Stimulated activated CD4-positive, alpha-beta T cell treated with anti-CD3 and anti-CD28 coated beads, Interleukin-2, amount 100 ng/mL, for 48 hours (primary cell): ENCODE measurements around the gene USP9Y.
A peak's percentile ranks its signal among the peaks of the same experiment; 100 is the strongest.
"Not testable (repeated sequence)": the region's sequence is repeated elsewhere in the genome, so short reads cannot be mapped to it uniquely, and the experiment has no call there.

ENCODE experiments used
- DNase-seq, 2 donors: peaks; one replicate each; pipeline ENCODE4 v3.0.0-alpha.2; 2020

USP9Y gene, protein sequence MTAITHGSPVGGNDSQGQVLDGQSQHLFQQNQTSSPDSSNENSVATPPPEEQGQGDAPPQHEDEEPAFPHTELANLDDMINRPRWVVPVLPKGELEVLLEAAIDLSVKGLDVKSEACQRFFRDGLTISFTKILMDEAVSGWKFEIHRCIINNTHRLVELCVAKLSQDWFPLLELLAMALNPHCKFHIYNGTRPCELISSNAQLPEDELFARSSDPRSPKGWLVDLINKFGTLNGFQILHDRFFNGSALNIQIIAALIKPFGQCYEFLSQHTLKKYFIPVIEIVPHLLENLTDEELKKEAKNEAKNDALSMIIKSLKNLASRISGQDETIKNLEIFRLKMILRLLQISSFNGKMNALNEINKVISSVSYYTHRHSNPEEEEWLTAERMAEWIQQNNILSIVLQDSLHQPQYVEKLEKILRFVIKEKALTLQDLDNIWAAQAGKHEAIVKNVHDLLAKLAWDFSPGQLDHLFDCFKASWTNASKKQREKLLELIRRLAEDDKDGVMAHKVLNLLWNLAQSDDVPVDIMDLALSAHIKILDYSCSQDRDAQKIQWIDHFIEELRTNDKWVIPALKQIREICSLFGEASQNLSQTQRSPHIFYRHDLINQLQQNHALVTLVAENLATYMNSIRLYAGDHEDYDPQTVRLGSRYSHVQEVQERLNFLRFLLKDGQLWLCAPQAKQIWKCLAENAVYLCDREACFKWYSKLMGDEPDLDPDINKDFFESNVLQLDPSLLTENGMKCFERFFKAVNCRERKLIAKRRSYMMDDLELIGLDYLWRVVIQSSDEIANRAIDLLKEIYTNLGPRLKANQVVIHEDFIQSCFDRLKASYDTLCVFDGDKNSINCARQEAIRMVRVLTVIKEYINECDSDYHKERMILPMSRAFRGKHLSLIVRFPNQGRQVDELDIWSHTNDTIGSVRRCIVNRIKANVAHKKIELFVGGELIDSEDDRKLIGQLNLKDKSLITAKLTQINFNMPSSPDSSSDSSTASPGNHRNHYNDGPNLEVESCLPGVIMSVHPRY (N-terminal part only)

DNA sequence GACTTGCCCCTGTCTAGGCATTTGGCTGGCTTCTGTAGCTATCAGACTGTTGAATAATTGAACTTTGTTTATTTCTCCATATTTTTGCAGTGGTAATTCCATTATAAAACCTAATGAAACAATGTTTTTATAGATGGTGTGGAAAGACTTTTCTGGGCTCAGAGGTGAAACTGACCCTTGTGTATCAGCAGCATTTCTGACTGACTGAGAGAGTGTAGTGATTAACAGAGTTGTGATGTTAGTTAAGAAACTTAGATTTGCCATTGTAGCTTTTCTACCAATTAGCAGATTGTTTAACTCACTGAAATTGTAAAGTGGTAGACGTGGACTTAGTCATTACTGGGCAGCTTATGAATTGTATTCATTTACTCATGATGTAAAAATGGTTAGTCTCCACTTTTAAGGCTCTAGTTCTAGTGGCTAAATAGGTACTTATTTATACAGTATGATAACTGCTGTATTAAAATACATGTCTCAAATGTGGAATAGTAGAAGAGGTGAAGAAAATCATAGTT, at the start of gene USP9Y:
Gene USP9Y, plus strand, starts transcription at position 51 of the 515 bp plus-strand sequence. CDS start 8,217 bp downstream, outside the sequence.
- DNase-seq, result no peak

DNA sequence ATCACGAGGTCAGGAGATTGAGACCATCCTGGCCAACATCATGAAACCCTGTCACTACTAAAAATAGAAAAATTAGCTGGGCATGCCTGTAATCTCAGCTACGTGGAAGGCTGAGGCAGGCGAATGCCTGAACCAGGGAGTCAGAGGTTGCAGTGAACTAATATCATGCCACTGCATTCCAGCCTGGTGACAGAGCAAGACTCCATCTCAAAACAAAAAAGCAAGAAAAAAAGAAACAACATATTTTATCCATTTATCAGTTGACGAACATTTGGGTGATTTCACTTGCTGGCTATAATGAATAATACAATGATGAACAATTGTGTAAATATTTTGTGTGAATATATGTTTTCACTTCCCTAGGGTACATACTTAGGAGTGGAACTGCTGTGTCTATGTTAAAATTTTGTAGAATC, 49.4 kb upstream of the USP9Y start:
- DNase-seq, result no peak

DNA sequence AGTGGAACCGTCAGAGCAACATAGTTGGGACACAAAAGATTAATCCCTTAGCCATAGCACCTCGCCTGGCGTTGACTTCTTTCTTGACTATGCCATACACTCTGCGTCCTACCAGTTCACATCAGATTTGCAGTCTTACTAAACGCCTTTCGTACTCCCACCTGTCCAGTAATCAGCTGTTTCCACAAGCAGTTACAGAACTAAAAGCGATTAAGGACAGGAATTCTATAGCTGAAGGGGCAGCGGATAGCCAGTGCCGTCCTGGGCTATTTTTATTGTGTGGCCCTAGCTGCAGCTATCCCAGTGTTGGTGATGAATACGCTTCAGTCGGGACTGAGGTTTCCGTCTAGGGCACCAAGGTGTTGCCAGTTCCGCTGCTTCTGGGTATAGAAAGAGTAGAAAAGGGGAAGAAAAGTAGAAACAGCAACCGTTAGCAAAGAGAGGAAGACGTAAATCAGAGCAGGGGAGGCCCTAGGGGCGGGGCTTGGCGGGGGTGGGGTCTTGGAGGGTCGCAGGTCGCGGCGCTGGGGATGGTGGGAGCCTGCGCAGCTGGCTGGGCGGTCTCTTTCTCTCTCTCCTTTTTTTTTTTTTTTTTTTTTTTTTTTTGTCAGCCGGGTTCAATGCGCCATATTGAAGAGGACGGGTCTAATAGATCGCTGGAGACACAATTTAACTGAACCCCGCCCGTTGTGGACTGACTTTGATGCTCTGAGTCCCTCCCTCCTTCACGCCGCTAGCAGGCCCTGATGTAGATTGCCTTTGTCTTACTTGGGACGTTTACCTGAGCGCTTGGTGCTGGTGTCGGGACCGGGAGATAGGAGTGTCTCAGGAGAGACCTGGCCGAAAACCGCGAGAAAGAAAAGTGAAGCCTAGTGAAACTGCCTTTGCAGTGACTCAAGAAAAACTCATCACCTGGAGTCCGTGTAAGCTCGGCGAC, 39.0 kb upstream of the USP9Y start:
- DNase-seq, result peak in 1 of 2 donors; percentile 52

DNA sequence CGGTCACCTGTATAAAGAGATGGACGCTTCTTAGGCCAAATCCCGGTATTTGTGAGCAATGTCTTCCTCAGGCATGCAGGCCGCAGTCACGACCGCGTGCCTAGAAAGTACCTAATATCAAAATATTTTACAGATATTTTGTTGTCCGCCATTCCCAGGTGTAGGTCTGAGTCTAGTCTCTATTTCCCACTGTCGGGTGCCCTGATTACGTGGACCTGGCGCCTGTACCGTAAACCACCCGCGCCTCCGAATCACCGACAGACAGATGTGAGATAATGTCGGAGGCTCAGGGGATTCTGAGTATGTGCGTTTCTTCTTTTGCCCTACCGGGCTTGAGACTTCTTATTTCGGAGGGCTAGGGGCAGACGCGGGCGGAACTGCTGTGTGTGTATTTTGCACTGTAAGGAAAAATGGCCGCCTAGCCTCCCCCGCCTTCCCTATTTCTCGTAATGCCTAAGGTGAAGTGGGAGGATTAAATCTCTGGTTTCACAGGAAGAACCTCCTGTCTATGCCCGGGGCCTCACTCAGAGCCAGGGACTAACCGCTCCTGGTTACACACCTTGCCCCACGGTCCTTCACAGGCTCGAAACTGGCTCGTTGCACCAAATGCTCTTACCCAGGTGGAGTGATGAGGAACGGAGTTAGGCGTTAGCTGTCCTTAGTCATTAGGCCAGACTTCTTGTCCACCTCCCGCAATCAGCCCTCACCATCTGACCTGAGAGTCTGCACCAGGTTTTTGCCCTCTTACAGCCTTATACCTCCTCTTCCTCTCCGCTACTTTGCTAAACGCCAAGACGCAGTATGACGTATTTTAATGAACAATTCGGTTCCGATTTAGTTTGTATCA, 38.1 kb upstream of the USP9Y start:
- peak in 1 of 2 donors; percentile 15 for DNase-seq

DNA sequence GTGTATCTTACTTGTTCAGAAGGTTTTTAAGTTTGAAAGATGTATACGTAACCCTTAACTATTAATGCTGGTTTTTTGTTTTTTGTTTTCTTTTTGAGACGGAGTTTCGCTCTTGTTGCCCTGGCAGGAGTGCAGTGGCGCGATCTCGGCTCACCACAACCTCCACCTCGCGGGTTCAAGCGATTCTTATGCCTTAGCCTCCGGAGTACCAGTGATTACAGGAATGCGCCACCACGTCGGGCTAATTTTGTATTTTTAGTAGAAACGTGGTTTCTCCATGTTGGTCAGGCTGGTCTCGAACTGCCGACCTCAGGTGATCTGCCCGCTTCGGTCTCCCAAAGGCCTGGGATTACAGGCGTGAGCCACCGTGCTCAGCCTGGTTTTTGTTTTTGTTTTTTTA, 37.2 kb upstream of the USP9Y start:
- not testable (repeated sequence) for DNase-seq

DNA sequence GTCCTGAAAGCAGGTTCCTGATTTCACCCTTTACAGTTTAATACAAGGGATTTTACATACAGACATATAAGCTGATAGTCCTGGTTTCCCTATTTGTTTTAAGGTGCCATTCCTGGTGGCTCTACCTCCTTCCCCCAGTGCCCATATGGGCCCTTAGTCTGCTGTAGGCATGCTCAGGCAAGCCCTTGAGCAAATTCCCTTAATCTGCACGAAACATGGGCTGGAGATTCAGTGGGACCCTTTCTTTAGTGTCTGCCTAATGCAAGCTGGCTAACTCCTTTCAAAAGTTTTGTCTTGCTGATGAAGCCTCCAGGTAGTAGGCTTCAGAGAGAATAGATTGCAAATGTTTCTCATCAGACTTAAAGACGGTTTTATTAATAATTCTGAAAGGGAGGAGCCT, 22.9 kb upstream of the USP9Y start:
- no peak for DNase-seq

DNA sequence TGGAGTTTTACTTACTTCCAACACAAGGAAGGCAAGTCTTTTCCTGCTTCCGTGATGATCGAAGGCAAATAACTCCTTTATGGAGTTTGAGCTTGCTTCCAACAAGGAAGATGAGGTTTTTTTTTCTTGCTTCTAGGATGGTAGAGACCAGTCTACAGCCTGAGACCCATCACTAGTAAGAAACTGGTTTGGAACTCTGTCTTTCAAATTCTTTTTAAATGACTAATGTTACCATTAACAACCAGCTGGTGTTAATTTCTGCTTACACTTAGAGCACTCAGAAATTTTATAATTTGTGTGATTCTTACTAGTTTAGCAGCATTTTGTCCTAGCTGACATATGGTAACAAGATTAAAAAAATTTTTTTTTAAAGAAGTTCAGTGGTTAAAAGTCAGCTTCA, 19.5 kb upstream of the USP9Y start:
- no peak for DNase-seq

DNA sequence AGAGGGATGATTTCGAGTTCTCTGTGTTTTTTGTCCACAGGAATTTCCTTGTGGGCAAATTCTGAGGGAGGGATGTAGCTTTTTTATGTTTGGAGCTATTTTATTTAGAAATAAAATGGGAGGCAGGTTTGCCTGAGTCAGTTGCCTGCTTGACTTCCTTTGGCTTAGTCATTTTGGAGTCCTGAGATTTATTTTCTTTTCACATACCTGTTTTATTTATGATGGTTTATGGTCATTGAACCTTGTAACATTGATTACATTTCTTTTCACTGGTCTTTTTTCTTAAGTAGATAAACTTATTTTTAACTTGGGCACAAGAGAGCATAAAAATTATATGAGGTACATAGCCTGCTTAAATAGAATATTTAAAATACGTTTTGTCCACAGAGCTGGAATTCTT, 12.7 kb upstream of the USP9Y start:
- DNase-seq, result no peak

DNA sequence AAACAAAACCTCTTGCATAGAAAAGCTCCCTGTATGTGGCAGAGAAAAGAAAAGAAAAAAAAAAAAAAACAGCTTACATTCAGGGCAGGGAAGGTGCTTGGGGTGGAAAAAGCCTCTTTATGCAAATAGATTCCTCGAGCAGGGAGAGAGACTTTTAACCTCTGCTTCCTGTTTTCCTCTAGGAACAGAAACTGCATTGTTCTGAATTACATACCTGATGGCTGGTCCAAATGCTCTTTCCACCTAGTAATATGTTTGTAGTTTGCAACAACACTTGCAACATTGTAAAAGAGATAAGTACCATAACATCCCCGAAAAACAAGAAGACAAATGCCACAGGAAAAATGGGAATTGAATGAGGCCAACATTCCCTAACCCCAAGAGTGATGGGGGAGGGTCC, 944 bp upstream of the USP9Y start:
- no peak for DNase-seq

DNA sequence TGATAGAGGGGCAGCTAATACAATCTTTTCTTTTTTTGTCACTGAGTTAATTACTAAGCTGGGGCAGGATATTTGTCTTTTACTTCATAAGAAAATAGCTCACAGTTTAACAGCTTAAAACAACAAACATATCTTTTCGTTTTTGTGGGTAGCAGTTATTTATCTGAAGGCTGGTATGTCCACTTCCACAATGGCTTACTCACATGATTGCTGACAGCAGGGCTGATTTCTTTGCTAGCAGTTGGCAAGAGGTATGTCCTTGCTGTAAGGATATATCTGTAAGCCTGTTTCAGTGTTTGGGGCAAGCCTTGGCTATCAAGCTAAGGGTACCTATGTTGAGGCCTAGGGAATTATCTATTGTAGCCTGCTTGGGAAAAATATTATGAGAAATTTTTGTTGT, 1.1 kb downstream of the USP9Y start:
- DNase-seq, result no peak

DNA sequence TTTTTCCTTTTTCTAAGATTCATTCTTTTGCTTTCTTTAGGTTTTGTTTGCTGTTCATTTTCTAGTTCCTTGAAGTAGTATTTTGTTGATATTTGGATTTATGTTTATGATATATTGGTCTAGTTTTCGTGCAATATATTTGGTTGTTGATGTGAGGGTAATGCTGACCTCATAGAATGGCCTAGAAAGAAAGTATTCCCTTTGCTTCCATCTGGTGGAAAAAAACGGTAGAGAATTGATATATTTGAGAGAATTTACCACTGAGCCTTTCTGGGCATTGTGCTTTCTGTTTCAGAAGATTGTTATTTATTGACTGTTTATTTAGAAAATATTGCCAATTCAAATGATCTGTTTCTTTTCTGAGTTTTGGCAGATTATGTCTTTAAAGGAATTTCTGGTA, 9.4 kb downstream of the USP9Y start:
- no peak for DNase-seq

DNA sequence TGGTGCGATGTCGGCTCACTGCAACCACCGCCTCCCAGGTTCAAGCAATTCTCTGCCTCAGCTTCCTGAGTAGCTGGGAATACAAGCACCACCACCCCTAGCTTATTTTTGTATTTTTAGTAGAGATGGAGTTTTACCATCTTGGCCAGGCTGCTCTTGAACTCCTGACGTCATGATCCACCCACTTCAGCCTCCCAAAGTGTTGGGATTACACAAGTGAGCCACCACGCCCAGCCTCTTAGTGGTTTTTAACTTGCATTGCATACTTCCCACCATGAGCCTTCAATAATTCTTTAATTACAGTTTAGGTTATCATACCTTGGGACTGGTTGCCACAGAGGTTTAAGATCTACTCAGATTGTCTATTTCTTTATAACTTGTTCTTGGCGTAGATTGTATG, 14.3 kb downstream of the USP9Y start:
- no peak for DNase-seq

DNA sequence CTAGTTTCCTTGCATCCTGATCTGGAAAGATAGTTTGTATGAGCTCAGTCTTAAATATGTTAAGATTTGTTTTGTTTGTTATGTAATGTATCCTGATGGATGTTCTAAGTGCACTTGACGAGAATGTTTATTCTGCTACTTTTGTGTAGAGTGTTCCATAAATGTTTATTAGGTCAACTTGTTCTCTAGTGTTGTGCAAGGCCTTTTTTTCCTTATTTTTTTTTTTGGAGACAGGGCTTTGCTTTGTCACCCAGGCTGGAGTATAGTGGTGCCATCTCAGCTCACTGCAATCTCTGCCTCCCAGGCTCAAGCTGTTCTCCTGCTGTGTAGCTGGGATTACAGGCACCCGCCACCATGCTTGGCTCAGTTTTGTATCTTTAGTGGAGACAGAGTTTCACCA, 28.7 kb downstream of the USP9Y start:
- no peak for DNase-seq

DNA sequence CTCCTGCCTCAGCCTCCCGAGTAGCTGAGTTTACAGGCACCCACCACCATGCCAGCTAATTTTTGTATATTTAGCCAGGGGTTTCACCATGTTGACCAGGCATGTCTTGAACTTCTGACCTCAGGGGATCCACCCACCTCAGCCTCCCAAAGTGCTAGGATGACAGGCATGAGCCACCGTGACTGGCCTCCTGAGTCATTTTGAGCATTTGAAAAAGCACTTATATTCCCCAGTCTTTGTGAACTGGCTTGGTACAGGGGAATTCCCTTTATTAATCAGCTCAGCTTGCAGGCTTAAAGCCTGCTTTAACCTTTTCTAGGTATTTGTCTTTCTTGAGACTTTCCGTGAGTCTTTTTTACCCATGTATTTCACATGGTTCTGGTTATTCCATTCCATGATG, 32.6 kb downstream of the USP9Y start:
- peak in 1 of 2 donors; percentile 11 for DNase-seq

DNA sequence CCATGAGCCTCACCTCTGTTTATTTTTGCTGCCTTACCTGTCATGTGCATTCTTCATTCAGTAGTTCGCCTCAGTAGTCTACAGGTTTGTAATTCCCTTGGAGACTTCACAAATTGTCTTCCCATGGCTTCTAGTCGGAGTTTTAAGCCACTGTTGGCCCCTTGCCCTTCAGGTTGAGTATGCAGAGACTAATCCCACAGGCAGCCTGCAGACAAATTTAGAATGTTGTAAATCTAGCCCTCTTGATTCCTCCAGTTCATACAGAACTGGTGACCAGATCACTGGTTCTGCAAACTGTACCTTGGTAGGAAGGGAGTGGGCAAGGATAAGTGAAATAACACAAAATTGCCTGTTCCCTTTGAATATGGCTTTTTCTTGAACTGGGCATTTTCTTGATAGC, 33.0 kb downstream of the USP9Y start:
- DNase-seq, result no peak

DNA sequence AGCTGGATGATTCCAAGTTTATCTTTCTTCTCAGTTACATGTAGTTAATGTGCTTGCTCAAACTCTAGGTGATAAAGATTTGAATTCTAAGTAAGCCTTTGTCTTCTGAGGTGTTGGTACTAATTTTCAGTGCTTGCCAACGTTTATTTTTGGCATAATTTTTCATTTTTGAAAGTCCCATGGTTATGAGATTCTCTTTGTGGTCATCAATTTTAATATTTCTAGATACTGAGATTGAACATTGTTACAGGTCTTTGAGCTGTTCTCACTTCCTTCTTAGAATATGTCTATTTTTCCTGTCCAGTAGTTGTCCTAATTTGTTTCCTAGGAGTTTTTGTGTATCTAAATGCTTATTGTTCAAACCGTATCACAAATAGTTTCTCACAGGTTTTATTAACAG, 40.4 kb downstream of the USP9Y start:
- DNase-seq, result no peak

DNA sequence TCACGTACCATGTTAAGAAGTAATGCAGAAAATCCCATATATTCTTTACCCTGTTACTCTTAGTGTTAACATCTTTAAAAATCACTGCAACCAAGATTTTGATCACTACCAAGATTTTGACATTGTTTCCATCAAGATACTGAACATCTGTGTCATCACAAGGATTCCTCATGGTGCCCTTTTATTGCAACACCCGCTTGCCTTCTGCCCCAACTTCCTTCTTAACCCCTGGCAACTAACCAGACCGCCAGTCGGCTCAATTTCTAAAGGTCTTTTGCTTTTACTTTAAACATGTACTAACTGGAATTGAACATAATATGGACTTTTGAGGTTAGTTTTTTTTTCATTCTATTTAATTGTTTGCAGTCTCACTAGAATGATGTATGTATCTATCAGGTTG, 41.7 kb downstream of the USP9Y start:
- DNase-seq, result no peak

DNA sequence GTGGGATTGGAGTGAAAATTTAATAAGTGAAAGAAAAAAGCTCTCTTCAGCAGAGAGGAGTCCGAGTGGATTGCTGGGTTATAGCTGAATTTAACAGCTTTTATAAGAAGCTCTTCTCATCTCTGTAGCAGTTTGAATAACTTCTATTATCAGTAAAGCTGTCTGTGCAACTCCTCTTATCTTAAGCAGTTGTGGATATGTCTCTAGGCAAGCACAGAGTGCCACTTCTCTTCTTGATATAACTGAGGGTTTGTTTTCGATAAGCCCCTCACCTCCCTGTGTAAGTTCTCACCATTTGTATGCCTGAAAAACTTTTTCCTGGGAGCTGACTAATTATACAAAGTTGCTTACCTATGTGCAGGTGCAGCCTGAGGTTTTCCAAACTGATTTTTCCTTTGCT, 43.1 kb downstream of the USP9Y start:
- DNase-seq, result no peak

DNA sequence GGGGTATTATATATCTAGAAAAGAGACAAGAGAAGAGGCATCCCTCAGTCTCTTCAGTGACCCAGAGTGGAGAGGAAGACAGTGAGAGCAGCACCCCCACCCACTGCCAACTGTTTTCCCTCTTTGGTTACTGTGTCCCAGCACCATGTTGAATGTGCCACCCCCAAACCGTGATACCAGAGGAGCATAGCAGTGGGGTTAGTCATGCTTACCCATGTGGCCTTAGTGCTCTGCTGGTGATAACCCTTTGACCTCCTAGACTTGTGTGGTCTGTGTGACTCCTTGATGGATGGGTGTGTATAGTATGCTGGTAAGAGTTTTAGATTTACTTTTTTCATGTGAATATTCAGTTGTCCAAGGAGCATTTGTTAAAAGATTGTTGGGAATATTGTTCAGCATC, 48.3 kb downstream of the USP9Y start:
- DNase-seq, result no peak

DNA sequence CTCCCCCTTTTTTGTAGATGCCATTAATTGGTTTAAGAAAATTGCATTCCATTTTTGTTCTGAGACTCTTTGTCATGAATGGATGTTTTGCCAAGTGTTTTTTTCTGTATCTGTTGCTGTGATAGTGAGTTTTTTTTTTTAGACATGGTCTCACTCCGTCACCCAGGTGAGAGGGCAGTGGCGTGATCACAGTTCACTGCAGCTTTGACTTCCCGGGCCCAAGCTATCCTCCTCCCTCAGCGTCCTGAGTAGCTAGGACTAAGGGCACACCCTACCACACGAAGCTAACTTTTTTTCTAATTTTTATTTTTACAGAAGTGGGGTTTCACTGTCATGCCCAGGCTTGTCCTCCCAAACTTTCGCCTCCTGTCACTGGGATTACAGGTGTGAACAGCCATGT, 51.8 kb downstream of the USP9Y start:
- DNase-seq, result no peak

DNA sequence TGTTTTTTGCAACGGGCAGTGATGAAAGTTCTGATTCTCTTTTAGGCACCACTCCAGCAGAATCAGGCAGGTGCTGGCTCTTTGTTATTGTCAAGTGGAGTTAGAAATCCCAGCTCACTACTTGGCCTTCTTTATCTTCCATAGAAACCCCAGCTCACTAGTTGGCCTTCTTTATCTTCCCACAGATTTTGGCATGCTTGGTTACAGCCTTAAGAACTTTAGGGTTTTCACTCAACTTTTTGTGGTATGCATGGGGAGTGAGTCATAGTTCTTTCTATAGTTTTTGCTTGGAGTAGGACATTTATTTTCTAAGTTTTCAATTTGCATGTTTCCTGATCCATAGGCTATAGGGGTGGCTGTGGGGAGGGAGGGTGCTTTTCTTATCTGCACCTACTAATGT, 55.0 kb downstream of the USP9Y start:
- DNase-seq, result no peak
